Liver (tissue), 3 donors: ENCODE measurements around the gene DERA.
"Not testable (repeated sequence)": the region's sequence is repeated elsewhere in the genome, so short reads cannot be mapped to it uniquely, and the experiment has no call there.

Experiments used
- CTCF ChIP-seq: fragments of 150-350 bp; IDR thresholded peaks from 2 replicates; pipeline ENCODE4 v1.5.1; 2017; ENCODE audit warnings: improper control_type of control experiment, low read depth, low read length; ENCODE audit not compliant: missing input control
- EGR1 ChIP-seq, 2 donors: IDR thresholded peaks; 2 replicates each; pipeline ENCODE4 v1.6.1; 2016 to 2018; ENCODE audit warnings: antibody characterized with exemption in 2 of 2, low read depth in 2 of 2
- FOXA1 ChIP-seq: IDR thresholded peaks from 2 replicates; pipeline ENCODE4 v1.6.1; 2016; ENCODE audit warnings: antibody characterized with exemption
- HNF4A ChIP-seq, 2 donors: conservative IDR thresholded peaks; 2 replicates each; pipeline ENCODE4 v1.6.1; 2016; ENCODE audit warnings: antibody characterized with exemption in 2 of 2, mild to moderate bottlenecking in 2 of 2
- MAX ChIP-seq: IDR thresholded peaks from 2 replicates; pipeline ENCODE4 v1.6.1; 2016; ENCODE audit warnings: antibody characterized with exemption
- NR2F2 ChIP-seq: IDR thresholded peaks from 2 replicates; pipeline ENCODE4 v1.6.1; 2016; ENCODE audit warnings: antibody characterized with exemption
- RAD21 ChIP-seq, 2 donors: IDR thresholded peaks; 2 replicates each; pipeline ENCODE4 v1.6.1; 2016; ENCODE audit warnings: antibody characterized with exemption in 2 of 2, mild to moderate bottlenecking in 2 of 2
- REST ChIP-seq: IDR thresholded peaks from 2 replicates; pipeline ENCODE4 v1.6.1; 2016; ENCODE audit warnings: antibody characterized with exemption, mild to moderate bottlenecking
- RXRA ChIP-seq, 2 donors: IDR thresholded peaks; 2 replicates each; pipeline ENCODE4 v1.6.1; 2017 to 2018; ENCODE audit warnings: antibody characterized with exemption in 2 of 2, mild to moderate bottlenecking in 1 of 2
- TAF1 ChIP-seq: conservative IDR thresholded peaks from 2 replicates; pipeline ENCODE4 v1.6.1; 2016; ENCODE audit warnings: antibody characterized with exemption, mild to moderate bottlenecking
- YY1 ChIP-seq: IDR thresholded peaks from 2 replicates; pipeline ENCODE4 v1.6.1; 2016; ENCODE audit warnings: antibody characterized with exemption, mild to moderate bottlenecking
- ZBTB33 ChIP-seq: IDR thresholded peaks from 2 replicates; pipeline ENCODE4 v1.6.1; 2016; ENCODE audit warnings: antibody characterized with exemption
- donor health status: healthy.
- donor health status: healthy.

GRCh38 chr12:15911931-15912330 is 799 bp downstream of the DERA start:
- not testable (repeated sequence) for TF ChIP-seq EGR1 (IDR thresholded peaks at IDR 0.05; ENCODE audit: low read depth in 2 of 2); CTCF; TAF1; ZBTB33; RXRA (IDR thresholded peaks at IDR 0.05); MAX; RAD21 (IDR thresholded peaks at IDR 0.05); NR2F2; YY1; FOXA1; REST
- TF ChIP-seq HNF4A (conservative IDR thresholded peaks at IDR 0.05): peak; percentile 37 to 47
